NB4 (cell line): ENCODE measurements around the gene LAS1L.
"Not testable (repeated sequence)": the region's sequence is repeated elsewhere in the genome, so short reads cannot be mapped to it uniquely, and the experiment has no call there.

ENCODE experiments used
- DNase-seq: peaks from one replicate; pipeline ENCODE4 v3.0.0; 2010; ENCODE audit warnings: low read depth
- H3K4me3 ChIP-seq: one replicate; pipeline ENCODE4 v1.5.1; 2011; ENCODE audit warnings: mild to moderate bottlenecking, low read depth, low read length, moderate library complexity
- CTCF ChIP-seq: IDR thresholded peaks from one replicate; pipeline ENCODE4 v1.5.1; 2012; ENCODE audit warnings: low read depth, low read length
- MAX ChIP-seq: IDR thresholded peaks from 2 replicates; pipeline ENCODE4 v1.6.1; 2011; ENCODE audit warnings: low read depth, low read length
- MYC ChIP-seq: IDR thresholded peaks from 2 replicates; pipeline ENCODE4 v1.6.1; 2011; ENCODE audit warnings: low read depth, low read length
- POLR2A ChIP-seq: IDR thresholded peaks from 2 replicates; pipeline ENCODE4 v1.6.1; 2011; ENCODE audit warnings: mild to moderate bottlenecking; ENCODE audit not compliant: insufficient read length; ENCODE audit errors: extremely low read depth

Gene LAS1L

DNA sequence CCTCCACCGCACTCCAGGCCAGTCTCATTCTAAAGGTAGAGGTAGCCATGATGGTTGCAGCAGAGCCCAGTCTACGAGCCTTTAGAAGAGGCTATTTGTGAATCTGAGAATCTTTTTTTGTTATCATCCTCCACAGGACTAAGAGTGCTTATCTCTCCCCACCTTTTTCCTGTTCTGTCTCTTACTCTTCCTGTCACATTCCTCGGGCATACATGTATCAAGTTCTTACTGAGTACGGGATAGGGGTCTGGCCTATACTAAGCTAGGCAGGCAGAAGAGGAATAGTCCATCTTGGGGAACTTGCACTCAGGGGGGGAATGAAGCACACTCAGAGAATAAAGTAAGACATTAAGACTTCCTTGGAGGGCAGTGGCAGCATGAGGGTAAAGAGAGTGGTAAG lies 25.7 kb downstream of the LAS1L start:
- no peak for DNase-seq
- TF ChIP-seq CTCF (no peak), MAX (no peak), POLR2A (no peak), MYC (no peak)
- H3K4me3 ChIP-seq, result no peak overlapping the region

- no peak for DNase-seq
- H3K4me3 ChIP-seq, result no peak overlapping the region
- TF ChIP-seq POLR2A (no peak), MAX (no peak), MYC (no peak), CTCF (no peak)
Measured at GRCh38 chrX:65502618-65503017, 32.0 kb downstream of the LAS1L start.

DNA sequence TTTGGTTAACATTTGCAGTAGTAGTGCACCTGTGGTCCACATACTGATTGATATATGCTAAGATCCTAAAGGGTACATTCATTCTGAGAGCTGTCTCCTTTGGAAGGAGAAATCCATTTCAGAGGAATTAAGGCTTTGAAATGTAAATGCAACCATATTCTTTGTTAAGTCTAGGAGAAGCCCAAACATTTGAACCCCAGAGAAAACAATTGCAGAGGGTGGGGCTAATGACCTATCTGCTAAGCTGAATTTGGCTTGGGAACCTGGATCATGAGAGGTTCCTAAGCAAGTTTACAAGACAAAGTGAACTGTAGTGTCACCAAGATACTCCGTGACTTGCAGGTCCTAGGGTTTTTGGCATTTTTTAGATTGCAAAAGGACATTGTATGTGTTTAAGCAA lies 41.2 kb downstream of the LAS1L start:
- no peak for DNase-seq
- TF ChIP-seq CTCF (no peak), MAX (no peak), POLR2A (no peak)
- H3K4me3 ChIP-seq, result no peak overlapping the region

DNA sequence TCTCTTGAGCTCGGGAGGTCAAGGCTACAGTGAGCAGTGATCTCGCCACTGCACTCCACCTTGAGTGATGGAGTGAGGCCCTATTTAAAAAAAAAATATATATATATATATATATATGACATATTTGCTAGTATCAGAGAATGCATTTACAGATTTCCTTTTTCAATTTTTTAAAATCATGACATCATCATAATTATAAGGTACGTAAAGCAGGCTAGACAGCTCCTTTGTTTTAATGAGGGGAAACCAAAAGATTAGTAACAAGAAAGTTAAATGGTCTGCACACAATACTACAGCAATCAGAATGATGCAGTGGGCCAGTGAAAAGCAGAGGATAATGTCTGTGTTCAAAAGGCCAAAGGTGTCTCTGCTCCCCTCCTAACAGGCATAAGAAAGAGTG lies 43.0 kb downstream of the LAS1L start:
- DNase-seq, result no peak
- no peak for TF ChIP-seq POLR2A
- TF ChIP-seq MAX, result no peak
- TF ChIP-seq CTCF, result no peak
- no peak for TF ChIP-seq MYC
- H3K4me3 ChIP-seq, result no peak overlapping the region

DNA sequence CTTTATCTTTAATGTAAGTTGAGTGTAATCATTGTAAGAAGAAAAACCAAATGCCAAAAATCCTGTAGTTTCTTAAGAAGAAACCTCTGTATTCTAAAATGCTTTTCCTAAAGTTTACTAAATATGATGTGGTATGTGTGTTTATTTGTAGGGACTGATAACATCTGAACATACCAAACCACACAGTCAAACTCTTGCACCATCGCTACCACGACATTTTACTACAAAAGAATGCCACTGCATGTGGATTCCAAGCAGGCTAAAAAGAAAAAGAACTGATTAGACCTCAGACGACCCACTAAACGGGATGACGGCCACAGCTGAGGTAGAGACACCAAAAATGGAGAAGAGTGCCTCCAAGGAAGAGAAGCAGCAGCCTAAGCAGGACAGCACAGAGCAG lies 46.1 kb downstream of the LAS1L start:
- no peak for DNase-seq
- TF ChIP-seq CTCF, result no peak
- no peak for TF ChIP-seq MAX
- no peak for TF ChIP-seq POLR2A
- TF ChIP-seq MYC, result no peak
- no peak overlapping the region for H3K4me3 ChIP-seq

DNA sequence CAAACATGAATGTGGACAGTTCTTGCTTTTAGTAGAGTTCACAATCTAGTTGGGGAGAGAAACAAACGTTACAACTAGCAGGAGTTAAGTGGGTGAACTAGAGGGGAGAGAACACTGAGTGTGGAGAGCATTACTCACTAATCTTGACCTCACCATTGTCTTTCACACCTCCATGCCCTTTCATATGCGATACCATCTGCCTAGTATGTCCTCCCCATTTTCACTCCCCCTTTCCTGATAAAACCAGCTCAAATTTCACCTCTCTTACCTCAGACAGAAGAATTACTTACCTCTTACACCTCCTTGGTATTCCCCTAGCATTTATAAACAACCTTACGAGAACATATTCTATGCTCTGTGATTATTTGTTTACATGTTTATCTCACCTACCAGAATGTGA lies 53.6 kb downstream of the LAS1L start:
- TF ChIP-seq POLR2A, result no peak
- no peak for TF ChIP-seq MYC
- TF ChIP-seq CTCF, result no peak
- TF ChIP-seq MAX, result no peak
- no peak overlapping the region for H3K4me3 ChIP-seq
- DNase-seq, result no peak

DNA sequence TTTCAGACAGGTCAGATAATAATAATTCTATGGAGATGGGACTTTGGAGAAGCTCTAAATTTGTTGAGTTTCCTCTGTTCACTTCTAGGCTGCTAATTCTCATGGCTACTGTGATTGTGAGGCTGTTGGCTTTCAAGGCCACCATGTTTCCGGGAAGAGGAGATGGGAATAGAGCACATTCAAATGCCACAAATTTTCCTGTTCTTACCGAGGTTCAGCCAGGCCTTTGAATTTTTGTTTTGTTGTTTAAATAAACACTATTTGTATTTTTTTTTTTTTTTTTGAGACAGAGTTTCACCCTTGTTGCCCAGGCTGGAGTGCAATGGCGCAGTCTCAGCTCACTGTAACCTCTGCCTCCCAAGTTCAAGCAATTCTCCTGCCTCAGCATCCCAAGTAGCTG lies 55.5 kb downstream of the LAS1L start:
- H3K4me3 ChIP-seq, DNase-seq: not testable (repeated sequence)
